Mucosa of descending colon (tissue), 3 donors: ENCODE measurements around the gene PDCD1. TPM values are rescaled to one million over a fixed set of nuclear protein-coding genes. Genes with fewer than 3 reads are reported as not detected.

Source experiments
- ATAC-seq: fragments of 200-7000 bp; cut with Tn5 transposase; one replicate; pipeline ENCODE4 v1.9.1; 2020; ENCODE audit warnings: mild to moderate bottlenecking, moderate library complexity
- DNase-seq, 3 donors: peaks; one replicate each; pipeline ENCODE4 v3.0.0-alpha.2; 2020
- H3K36me3 ChIP-seq: fragments of 200-600 bp; one replicate; pipeline ENCODE4 v1.8.0; 2021; ENCODE audit warnings: low read depth, mild to moderate bottlenecking
- H3K4me1 ChIP-seq: fragments of 200-600 bp; one replicate; pipeline ENCODE4 v1.8.0; 2021; ENCODE audit warnings: low read depth, mild to moderate bottlenecking
- H3K4me3 ChIP-seq: fragments of 200-600 bp; one replicate; pipeline ENCODE4 v1.8.0; 2021; ENCODE audit warnings: mild to moderate bottlenecking
- H3K9me3 ChIP-seq: fragments of 200-600 bp; one replicate; pipeline ENCODE4 v1.8.0; 2021; ENCODE audit warnings: mild to moderate bottlenecking
- CTCF ChIP-seq: fragments of 200-600 bp; IDR thresholded peaks from one replicate; pipeline ENCODE4 v1.8.0; 2022; ENCODE audit warnings: antibody characterized with exemption, mild to moderate bottlenecking
- intact Hi-C, 2 donors: fragments of 100-400 bp; cut with DNase I in 1 of 2; cut with micrococcal nuclease in 1 of 2; formaldehyde crosslinking; loops; one replicate each; pipeline versions ENCODE4 v1.11.0 to v1.11.1; 2022; cut with DNase I, micrococcal nuclease
- total RNA-seq, 3 donors: library from RNA; stranded (reverse); fragmentation: NEBNext Ultra II Directional in 2 of 3; extraction: Animal tissue kit (Norgen Biotek cat#: 25700) in 2 of 3; gene quantifications; one replicate each; pipeline versions ENCODE4 v1.2.1 to v1.2.4, GENCODE V29; 2021 to 2023
- donor health status: DM: no; HTN: no; CAD: no; lungs with moderate emphysema.
- donor health status: DM: no; HTN: no; CAD: no.
- donor health status: DM: no; HTN: yes; CAD: no.

Gene PDCD1
- total RNA-seq, 3 donors from 2014 or later, result 0.13 to 0.70 TPM; not detected in 1

- TF ChIP-seq CTCF, result no peak
These were observed 21.8 kb upstream of the PDCD1 start for GRCh38 chr2:241880311-241881073.

GRCh38 chr2:241879326-241879725, 20.6 kb upstream of the PDCD1 start:
- H3K4me1 ChIP-seq, result no peaks in the 10 kb centered on the region
- H3K4me3 ChIP-seq, result no peak overlapping the region
- no peak for ATAC-seq
- intact Hi-C loops, result no loop called here
- no peaks in the 10 kb centered on the region for H3K36me3 ChIP-seq
- peaks cover 8% of the 10 kb centered on the region for H3K9me3 ChIP-seq
- no peak for DNase-seq
- no peak for TF ChIP-seq CTCF

More at GRCh38 chr2:241880311-241881073, 21.8 kb upstream of the PDCD1 start:
- no peak overlapping the region for H3K4me3 ChIP-seq
- no peaks in the 10 kb centered on the region for H3K36me3 ChIP-seq
- intact Hi-C loops, result no loop called here
- H3K4me1 ChIP-seq, result no peaks in the 10 kb centered on the region
- peaks cover 3% of the 10 kb centered on the region for H3K9me3 ChIP-seq
- ATAC-seq (no peak), DNase-seq (no peak)

- intact Hi-C loops, result no loop called here
- peaks cover 8% of the 10 kb centered on the region for H3K9me3 ChIP-seq
- TF ChIP-seq CTCF, result peak; percentile 64
- H3K36me3 ChIP-seq, result no peaks in the 10 kb centered on the region
- ATAC-seq (peak; percentile 39), DNase-seq (peak; percentile 81 to 87 (median 83))
- H3K4me1 ChIP-seq, result no peaks in the 10 kb centered on the region
- no peak overlapping the region for H3K4me3 ChIP-seq
These were observed 19.6 kb upstream of the PDCD1 start for GRCh38 chr2:241877989-241878970.

- no peak for ATAC-seq
- peaks cover 8% of the 10 kb centered on the region for H3K9me3 ChIP-seq
- H3K36me3 ChIP-seq, result no peaks in the 10 kb centered on the region
- intact Hi-C loops, result no loop called here
- no peaks in the 10 kb centered on the region for H3K4me1 ChIP-seq
- DNase-seq, result peak in 1 of 3 donors; percentile 57
- TF ChIP-seq CTCF, result no peak
- no peak overlapping the region for H3K4me3 ChIP-seq
These were observed 18.5 kb upstream of the PDCD1 start for GRCh38 chr2:241877197-241877685.

GRCh38 chr2:241876528-241877196, 18.0 kb upstream of the PDCD1 start:
- DNase-seq, result peak in 1 of 3 donors; percentile 49
- no peak for ATAC-seq
- no peak for TF ChIP-seq CTCF
- H3K36me3 ChIP-seq, result no peaks in the 10 kb centered on the region
- intact Hi-C loops, result no loop called here
- no peak overlapping the region for H3K4me3 ChIP-seq
- H3K4me1 ChIP-seq, result no peaks in the 10 kb centered on the region
- H3K9me3 ChIP-seq, result peaks cover 8% of the 10 kb centered on the region
